ENCODE data around the gene H2BW1. TPM values are rescaled to one million over a fixed set of nuclear protein-coding genes. Genes with fewer than 3 reads are reported as not detected.
"Not testable (repeated sequence)": the region's sequence is repeated elsewhere in the genome, so short reads cannot be mapped to it uniquely, and the experiment has no call there.

H2BW1 gene, protein sequence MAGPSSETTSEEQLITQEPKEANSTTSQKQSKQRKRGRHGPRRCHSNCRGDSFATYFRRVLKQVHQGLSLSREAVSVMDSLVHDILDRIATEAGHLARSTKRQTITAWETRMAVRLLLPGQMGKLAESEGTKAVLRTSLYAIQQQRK
- not detected in 2 replicates for total RNA-seq (2014; rRNA removed; shearing (Covaris generic))

GRCh38 chrX:104013606-104014005 is at the start of gene H2BW1:
Gene H2BW1, minus strand, starts transcription at chrX:104013708. Its CDS starts 132 bp downstream, at chrX:104013576.
- DNase-seq (ENCODE audit: low spot score), result no peak
- in situ Hi-C loops (cut with HindIII; ENCODE audit: low sequenced_read_pairs), result no loop called here

GRCh38 chrX:104062636-104063035 is 49.1 kb upstream of the H2BW1 start:
- DNase-seq (ENCODE audit: low spot score); in situ Hi-C loops (cut with HindIII; ENCODE audit: low sequenced_read_pairs): not testable (repeated sequence)

- DNase-seq (ENCODE audit: low spot score); in situ Hi-C loops (cut with HindIII; ENCODE audit: low sequenced_read_pairs): not testable (repeated sequence)
Observed at GRCh38 chrX:104054956-104055355, 41.4 kb upstream of the H2BW1 start.

DNA sequence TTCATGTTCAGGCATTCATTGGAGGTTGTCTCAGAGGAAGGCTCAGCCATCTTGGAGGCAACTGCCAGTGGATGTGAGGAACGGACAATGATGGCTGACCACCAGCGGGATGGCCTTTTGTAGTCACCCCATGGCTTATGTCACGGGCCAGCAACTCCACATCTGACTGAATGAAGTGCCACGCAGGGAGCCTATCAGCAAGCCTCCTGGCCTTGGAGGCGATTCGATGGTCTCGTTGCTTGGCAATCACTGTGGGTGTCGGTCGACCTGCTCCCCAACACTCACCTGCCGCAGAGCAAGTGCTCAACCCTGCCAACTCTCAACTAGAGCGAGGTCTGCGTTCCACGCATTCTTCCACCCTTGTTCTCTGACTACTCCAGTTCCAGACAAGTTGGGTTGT is 33.7 kb upstream of the H2BW1 start:
- DNase-seq (ENCODE audit: low spot score), result no peak
- in situ Hi-C loops (cut with HindIII; ENCODE audit: low sequenced_read_pairs), result no loop called here

DNA sequence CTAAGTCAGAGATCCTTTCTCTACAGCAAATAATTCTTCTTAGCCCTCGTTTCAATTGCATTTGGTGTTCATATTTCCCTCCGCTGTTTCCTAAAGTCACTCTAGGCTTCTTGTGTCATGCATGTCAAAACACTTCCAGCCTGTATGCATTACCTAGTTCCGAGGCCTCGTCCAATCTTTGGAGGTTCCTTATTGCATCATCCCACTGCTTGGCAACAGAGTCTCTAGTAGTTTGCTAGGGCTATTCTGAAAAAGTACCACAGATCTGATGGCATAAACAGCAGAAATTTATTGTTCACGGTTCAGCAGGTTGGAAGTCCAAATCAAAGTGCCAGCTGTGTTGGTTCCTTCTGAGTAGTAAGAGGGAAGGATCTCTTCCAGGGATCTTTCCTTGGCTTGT is 32.1 kb upstream of the H2BW1 start:
- in situ Hi-C loops (cut with HindIII; ENCODE audit: low sequenced_read_pairs), result no loop called here
- no peak for DNase-seq (ENCODE audit: low spot score)

- in situ Hi-C loops (cut with HindIII; ENCODE audit: low sequenced_read_pairs), result no loop called here
- no peak for DNase-seq (ENCODE audit: low spot score)
Observed at GRCh38 chrX:104041003-104041402, 27.5 kb upstream of the H2BW1 start.

DNA sequence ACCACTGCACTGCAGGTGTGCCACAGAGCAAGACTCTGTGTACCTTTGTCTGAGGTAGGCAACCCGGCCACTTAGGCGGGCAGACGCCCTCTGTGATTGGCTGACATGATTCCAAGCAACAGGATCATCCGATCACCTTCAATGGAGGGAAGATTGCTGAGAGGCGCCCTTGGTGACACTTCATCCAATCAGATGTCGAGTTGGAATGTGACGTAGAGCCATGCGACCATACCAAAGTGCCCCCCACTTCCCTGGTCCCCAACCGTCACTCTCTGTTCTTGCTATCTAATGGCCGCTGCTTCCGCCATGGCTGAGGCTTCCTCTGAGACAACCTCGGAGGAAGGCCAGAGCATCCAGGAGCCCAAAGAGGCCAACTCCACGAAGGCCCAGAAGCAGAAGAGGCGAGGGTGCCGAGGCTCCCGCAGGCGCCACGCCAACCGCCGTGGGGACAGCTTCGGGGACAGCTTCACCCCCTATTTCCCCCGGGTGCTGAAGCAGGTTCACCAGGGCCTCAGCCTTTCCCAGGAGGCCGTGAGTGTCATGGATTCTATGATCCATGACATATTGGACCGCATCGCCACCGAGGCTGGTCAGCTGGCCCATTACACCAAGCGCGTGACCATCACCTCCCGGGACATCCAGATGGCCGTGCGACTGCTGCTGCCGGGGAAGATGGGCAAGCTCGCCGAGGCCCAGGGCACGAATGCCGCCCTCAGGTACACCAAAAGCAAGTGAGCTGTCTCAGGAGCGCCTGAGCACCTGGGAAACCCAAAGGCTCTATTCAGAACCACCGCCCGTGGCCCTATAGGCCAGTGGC is 26.4 kb upstream of the H2BW1 start, which contains the start of gene H2BW2:
Gene H2BW2, plus strand, starts transcription at position 268 of the 817 bp plus-strand sequence. Its CDS starts 39 bp downstream, at position 307.
- no peak for DNase-seq (ENCODE audit: low spot score)
- in situ Hi-C loops (cut with HindIII; ENCODE audit: low sequenced_read_pairs), result no loop called here

GRCh38 chrX:104018126-104018525 is 4.6 kb upstream of the H2BW1 start:
- no peak for DNase-seq (ENCODE audit: low spot score)

DNA sequence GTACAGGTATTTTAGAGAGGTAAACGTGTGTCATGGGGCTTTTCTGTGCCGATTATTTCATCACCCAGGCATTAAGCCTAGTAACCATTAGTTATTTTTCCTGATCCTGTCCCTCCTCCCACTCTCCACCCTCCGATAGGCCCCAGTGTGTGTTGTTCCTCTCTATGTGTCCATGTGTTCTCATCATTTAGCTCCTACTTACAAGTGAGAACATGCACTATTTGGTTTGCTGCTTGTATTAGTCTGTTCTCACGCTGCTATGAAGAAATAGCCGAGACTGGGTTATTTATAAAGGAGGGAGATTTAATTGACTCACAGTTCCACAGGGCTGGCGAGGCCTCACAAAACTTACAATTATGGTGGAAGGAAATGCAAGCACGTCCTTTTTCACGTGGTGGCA is 2.1 kb upstream of the H2BW1 start:
- DNase-seq (ENCODE audit: low spot score); in situ Hi-C loops (cut with HindIII; ENCODE audit: low sequenced_read_pairs): not testable (repeated sequence)

More at GRCh38 chrX:104018126-104018525, 4.6 kb upstream of the H2BW1 start:
- in situ Hi-C loops (cut with HindIII; ENCODE audit: low sequenced_read_pairs), result no loop called here

GRCh38 chrX:104013158-104013557 is 350 bp downstream of the H2BW1 start:
- no peak for DNase-seq (ENCODE audit: low spot score)
- in situ Hi-C loops (cut with HindIII; ENCODE audit: low sequenced_read_pairs), result no loop called here

DNA sequence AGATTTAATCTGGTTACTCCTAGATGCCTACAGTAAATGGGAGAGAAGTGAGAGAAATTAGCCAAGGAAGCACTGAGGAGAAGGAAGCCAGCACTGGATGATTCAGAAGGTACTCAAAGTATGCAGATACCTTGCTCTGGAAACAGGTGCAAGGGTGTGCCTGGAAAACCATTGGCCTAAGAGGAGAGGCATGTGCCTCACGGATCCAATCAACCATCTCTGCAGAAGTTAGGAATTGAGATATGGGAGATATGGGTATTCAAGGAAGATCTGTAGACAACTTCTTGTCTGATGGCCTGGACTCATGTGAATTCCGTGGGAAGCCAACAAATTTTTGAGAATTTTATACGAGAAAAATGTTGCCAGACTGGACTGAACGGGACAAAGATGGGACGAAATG is 4.7 kb downstream of the H2BW1 start:
- in situ Hi-C loops (cut with HindIII; ENCODE audit: low sequenced_read_pairs), result no loop called here

DNA sequence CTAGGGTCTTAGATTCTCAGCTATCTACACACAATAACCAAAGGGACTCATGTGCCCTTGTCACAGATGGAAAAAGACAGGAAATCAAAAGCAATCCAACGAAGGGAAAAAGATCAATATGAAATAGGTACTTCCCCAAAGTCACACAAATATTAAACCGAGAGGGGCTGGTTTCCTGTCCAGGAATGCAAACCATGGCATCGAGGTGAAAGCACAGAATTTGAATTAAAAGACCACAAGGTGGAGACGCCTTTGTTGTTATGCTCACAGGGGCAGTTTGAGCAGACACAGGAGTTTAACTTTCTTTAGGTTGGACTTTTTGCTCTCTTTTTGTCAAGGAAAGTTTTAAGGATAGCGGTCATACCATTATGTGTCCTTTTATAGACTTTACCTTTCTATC is 14.3 kb downstream of the H2BW1 start:
- in situ Hi-C loops (cut with HindIII; ENCODE audit: low sequenced_read_pairs), result no loop called here
- no peak for DNase-seq (ENCODE audit: low spot score)

More for the DNA sequence above, 4.7 kb downstream of the H2BW1 start:
- DNase-seq (ENCODE audit: low spot score), result no peak

- in situ Hi-C loops (cut with HindIII; ENCODE audit: low sequenced_read_pairs); DNase-seq (ENCODE audit: low spot score): not testable (repeated sequence)
Observed at GRCh38 chrX:103983508-103983907, 30.0 kb downstream of the H2BW1 start.

- DNase-seq (ENCODE audit: low spot score); in situ Hi-C loops (cut with HindIII; ENCODE audit: low sequenced_read_pairs): not testable (repeated sequence)
Observed at GRCh38 chrX:103962411-103963278, 50.9 kb downstream of the H2BW1 start, which contains the start of gene TMSB15B. Gene TMSB15B, plus strand, starts transcription at chrX:103962627.

Other genes starting within 250 kb of the H2BW1 start
- not detected in 2 replicates for gene PLP1, start 236.9 kb downstream of the H2BW1 start, total RNA-seq (2014; rRNA removed; shearing (Covaris generic))
- not detected in 2 replicates for gene RAB9B, start 181.5 kb downstream of the H2BW1 start, total RNA-seq (2014; rRNA removed; shearing (Covaris generic))
- not detected in 2 replicates for gene TMSB15B, start 51.1 kb downstream of the H2BW1 start, total RNA-seq (2014; rRNA removed; shearing (Covaris generic))
- not detected in 2 replicates for gene H2BW2, start 26.2 kb upstream of the H2BW1 start, total RNA-seq (2014; rRNA removed; shearing (Covaris generic))
- not detected in 2 replicates for gene TMSB15C, start 62.5 kb upstream of the H2BW1 start, total RNA-seq (2014; rRNA removed; shearing (Covaris generic))
- 0.20 TPM in 1 of 2 replicates, not detected in the other for gene ZCCHC18, start 98.8 kb upstream of the H2BW1 start, total RNA-seq (2014; rRNA removed; shearing (Covaris generic))
- gene SLC25A53, start 143.3 kb upstream of the H2BW1 start, total RNA-seq (2014; rRNA removed; shearing (Covaris generic)), result 0.68 TPM in 1 of 2 replicates, not detected in the other
- 17.8 and 25.0 TPM in 2 replicates for gene FAM199X, start 152.7 kb upstream of the H2BW1 start, total RNA-seq (2014; rRNA removed; shearing (Covaris generic))
- gene ESX1, start 241.2 kb upstream of the H2BW1 start, total RNA-seq (2014; rRNA removed; shearing (Covaris generic)), result not detected in 2 replicates

Data from G401 (cell line).